DMS153 (cell line): ENCODE results near the gene NR4A1.

Experiments used
- DNase-seq: peaks from one replicate; lab custom pipeline; 2025; lab: John Stamatoyannopoulos, UW

Gene NR4A1

GRCh38 chr12:52050758-52051541 is at the start of gene NR4A1:
TSS of gene NR4A1 (plus strand) at chr12:52051442. CDS start at chr12:52054329, 2,887 bp downstream.
- DNase-seq, result peak; percentile 85

GRCh38 chr12:52003016-52003550 is 48.2 kb upstream of the NR4A1 start:
- DNase-seq, result no peak

- DNase-seq, result no peak
These were observed 47.7 kb upstream of the NR4A1 start for GRCh38 chr12:52003591-52003990.

- peak; percentile 56 for DNase-seq
These were observed 47.1 kb upstream of the NR4A1 start for GRCh38 chr12:52004042-52004648.

GRCh38 chr12:52005218-52005902 is 45.9 kb upstream of the NR4A1 start:
- DNase-seq, result no peak

- DNase-seq, result no peak
These were observed 45.1 kb upstream of the NR4A1 start for GRCh38 chr12:52005903-52006703.

GRCh38 chr12:52006726-52007157 is 44.5 kb upstream of the NR4A1 start, which contains the start of gene TAMALIN:
TSS of gene TAMALIN (plus strand) at chr12:52006946. CDS start at chr12:52007020, 74 bp downstream.
- DNase-seq, result peak; percentile 6

GRCh38 chr12:52007158-52007921 is 43.9 kb upstream of the NR4A1 start:
- DNase-seq, result no peak

GRCh38 chr12:52007982-52008510 is 43.2 kb upstream of the NR4A1 start:
- no peak for DNase-seq

GRCh38 chr12:52009081-52009751 is 42.0 kb upstream of the NR4A1 start:
- DNase-seq, result no peak

GRCh38 chr12:52010152-52010622 is 41.1 kb upstream of the NR4A1 start:
- DNase-seq, result no peak

- no peak for DNase-seq
These were observed 40.3 kb upstream of the NR4A1 start for GRCh38 chr12:52010692-52011601.

- DNase-seq, result no peak
These were observed 39.5 kb upstream of the NR4A1 start for GRCh38 chr12:52011602-52012214.

GRCh38 chr12:52013626-52014310 is 37.5 kb upstream of the NR4A1 start:
- no peak for DNase-seq

- DNase-seq, result no peak
These were observed 36.4 kb upstream of the NR4A1 start for GRCh38 chr12:52014567-52015530.

GRCh38 chr12:52015532-52016041 is 35.7 kb upstream of the NR4A1 start:
- DNase-seq, result no peak
